Measurements from ENCODE around the gene RASGRP4.

RASGRP4 gene

DNA sequence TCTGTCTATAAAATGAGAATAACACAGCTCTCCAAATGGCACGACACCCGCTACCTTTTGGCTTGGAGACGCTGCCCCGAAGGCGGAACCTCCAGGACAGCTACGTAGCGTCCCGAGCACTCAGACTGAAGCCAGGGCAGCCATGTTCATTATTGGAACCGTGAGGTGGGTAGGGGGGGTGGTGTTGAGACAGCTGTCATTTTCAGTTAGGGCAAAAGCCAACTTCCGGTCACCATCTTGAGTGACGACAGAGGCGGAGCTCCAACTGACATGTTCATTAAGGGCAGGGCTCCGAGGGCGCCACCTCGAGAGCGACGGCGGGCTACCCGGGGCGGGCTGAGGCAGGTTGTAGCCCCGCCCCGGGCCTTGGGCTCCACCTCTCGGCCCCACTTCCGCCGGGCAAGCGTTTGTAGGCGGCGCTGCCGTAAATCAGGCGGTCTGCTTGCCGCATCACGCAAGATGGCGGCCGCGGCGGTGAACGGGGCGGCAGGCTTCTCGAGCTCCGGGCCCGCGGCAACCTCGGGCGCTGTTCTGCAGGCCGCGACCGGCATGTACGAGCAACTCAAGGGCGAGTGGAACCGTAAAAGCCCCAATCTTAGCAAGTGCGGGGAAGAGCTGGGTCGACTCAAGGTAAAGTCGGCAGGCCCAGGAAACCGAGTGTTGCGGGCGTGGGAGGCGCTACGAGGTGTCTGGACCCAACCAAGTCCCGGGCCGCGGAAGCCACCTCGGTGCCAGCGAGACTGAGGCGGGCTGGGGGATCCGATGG lies 51.5 kb downstream of the RASGRP4 start, which contains the start of gene PSMD8 (continued):
- no peak for TF ChIP-seq ZNF707 (tag by site-specific recombination; IDR thresholded peaks at IDR 0.05)
- peak; percentile 100 for TF ChIP-seq SP3 (tag by site-specific recombination; IDR thresholded peaks at IDR 0.05)
- 0 out of 2 replicates have a peak, but pooled peaks have one; percentile 50 for TF ChIP-seq ZNF416 (tag by site-specific recombination; IDR thresholded peaks at IDR 0.05)
- TF ChIP-seq ZNF394 (tag by site-specific recombination; IDR thresholded peaks at IDR 0.05; ENCODE audit: borderline replicate concordance), result peak; percentile 84; the same call in 1 of the 2 replicates
- peak; percentile 48; the same call in 1 of the 2 replicates for TF ChIP-seq ZNF10 (tag by site-specific recombination; IDR thresholded peaks at IDR 0.05)
- TF ChIP-seq ZNF621 (tag by site-specific recombination; IDR thresholded peaks at IDR 0.05), result no peak
- TF ChIP-seq ZNF510 (tag by site-specific recombination; IDR thresholded peaks at IDR 0.05; ENCODE audit: insufficient replicate concordance), result no peak
- TF ChIP-seq ZNF311 (tag by site-specific recombination; IDR thresholded peaks at IDR 0.05; ENCODE audit: borderline replicate concordance), result no peak
- TF ChIP-seq MZF1 (tag by site-specific recombination; IDR thresholded peaks at IDR 0.05; ENCODE audit: borderline replicate concordance), result 0 out of 2 replicates have a peak, but pooled peaks have one; percentile 23
- no peak for TF ChIP-seq ZNF274 (IDR thresholded peaks at IDR 0.05; ENCODE audit: low read length)
- no peak for TF ChIP-seq ZNF274 (tag by site-specific recombination; IDR thresholded peaks at IDR 0.05; ENCODE audit: borderline replicate concordance)
- peak; percentile 84 for TF ChIP-seq HOXA7 (CRISPR knock-in tag; IDR thresholded peaks at IDR 0.05; ENCODE audit: borderline replicate concordance)
- peak; percentile 45; the same call in 1 of the 2 replicates for TF ChIP-seq OSR2 (tag by site-specific recombination; IDR thresholded peaks at IDR 0.05)
- peak; percentile 19 for TF ChIP-seq ZNF623 (tag by site-specific recombination; IDR thresholded peaks at IDR 0.05)
- TF ChIP-seq IKZF3 (tag by site-specific recombination; IDR thresholded peaks at IDR 0.05), result no peak
- TF ChIP-seq ZNF610 (tag by site-specific recombination; IDR thresholded peaks at IDR 0.05; ENCODE audit: borderline replicate concordance), result peak; percentile 73
- TF ChIP-seq, protein P1, sequence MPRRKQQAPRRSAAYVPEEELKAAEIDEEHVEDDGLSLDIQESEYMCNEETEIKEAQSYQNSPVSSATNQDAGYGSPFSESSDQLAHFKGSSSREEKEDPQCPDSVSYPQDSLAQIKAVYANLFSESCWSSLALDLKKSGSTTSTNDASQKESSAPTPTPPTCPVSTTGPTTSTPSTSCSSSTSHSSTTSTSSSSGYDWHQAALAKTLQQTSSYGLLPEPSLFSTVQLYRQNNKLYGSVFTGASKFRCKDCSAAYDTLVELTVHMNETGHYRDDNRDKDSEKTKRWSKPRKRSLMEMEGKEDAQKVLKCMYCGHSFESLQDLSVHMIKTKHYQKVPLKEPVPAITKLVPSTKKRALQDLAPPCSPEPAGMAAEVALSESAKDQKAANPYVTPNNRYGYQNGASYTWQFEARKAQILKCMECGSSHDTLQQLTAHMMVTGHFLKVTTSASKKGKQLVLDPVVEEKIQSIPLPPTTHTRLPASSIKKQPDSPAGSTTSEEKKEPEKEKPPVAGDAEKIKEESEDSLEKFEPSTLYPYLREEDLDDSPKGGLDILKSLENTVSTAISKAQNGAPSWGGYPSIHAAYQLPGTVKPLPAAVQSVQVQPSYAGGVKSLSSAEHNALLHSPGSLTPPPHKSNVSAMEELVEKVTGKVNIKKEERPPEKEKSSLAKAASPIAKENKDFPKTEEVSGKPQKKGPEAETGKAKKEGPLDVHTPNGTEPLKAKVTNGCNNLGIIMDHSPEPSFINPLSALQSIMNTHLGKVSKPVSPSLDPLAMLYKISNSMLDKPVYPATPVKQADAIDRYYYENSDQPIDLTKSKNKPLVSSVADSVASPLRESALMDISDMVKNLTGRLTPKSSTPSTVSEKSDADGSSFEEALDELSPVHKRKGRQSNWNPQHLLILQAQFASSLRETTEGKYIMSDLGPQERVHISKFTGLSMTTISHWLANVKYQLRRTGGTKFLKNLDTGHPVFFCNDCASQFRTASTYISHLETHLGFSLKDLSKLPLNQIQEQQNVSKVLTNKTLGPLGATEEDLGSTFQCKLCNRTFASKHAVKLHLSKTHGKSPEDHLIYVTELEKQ (tag by site-specific recombination; IDR thresholded peaks at IDR 0.05; ENCODE audit: borderline replicate concordance), result peak; percentile 39; the same call in 1 of the 2 replicates
- TF ChIP-seq ZEB2 (tag by site-specific recombination; IDR thresholded peaks at IDR 0.05), result peak; percentile 99
- TF ChIP-seq ZNF514 (tag by site-specific recombination; IDR thresholded peaks at IDR 0.05), result no peak
- TF ChIP-seq ZNF175 (tag by site-specific recombination; IDR thresholded peaks at IDR 0.05), result no peak
- TF ChIP-seq, protein P2, sequence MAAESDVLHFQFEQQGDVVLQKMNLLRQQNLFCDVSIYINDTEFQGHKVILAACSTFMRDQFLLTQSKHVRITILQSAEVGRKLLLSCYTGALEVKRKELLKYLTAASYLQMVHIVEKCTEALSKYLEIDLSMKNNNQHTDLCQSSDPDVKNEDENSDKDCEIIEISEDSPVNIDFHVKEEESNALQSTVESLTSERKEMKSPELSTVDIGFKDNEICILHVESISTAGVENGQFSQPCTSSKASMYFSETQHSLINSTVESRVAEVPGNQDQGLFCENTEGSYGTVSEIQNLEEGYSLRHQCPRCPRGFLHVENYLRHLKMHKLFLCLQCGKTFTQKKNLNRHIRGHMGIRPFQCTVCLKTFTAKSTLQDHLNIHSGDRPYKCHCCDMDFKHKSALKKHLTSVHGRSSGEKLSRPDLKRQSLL (tag by site-specific recombination; IDR thresholded peaks at IDR 0.05), result peak; percentile 72; the same call in 1 of the 2 replicates
- TF ChIP-seq ZNF155 (tag by site-specific recombination; IDR thresholded peaks at IDR 0.05), result no peak
- no peak for TF ChIP-seq ZNF658 (tag by site-specific recombination; IDR thresholded peaks at IDR 0.05)
- TF ChIP-seq, protein P3, sequence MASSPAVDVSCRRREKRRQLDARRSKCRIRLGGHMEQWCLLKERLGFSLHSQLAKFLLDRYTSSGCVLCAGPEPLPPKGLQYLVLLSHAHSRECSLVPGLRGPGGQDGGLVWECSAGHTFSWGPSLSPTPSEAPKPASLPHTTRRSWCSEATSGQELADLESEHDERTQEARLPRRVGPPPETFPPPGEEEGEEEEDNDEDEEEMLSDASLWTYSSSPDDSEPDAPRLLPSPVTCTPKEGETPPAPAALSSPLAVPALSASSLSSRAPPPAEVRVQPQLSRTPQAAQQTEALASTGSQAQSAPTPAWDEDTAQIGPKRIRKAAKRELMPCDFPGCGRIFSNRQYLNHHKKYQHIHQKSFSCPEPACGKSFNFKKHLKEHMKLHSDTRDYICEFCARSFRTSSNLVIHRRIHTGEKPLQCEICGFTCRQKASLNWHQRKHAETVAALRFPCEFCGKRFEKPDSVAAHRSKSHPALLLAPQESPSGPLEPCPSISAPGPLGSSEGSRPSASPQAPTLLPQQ (tag by site-specific recombination; IDR thresholded peaks at IDR 0.05), result peak; percentile 96
- TF ChIP-seq ZNF211 (tag by site-specific recombination; IDR thresholded peaks at IDR 0.05; ENCODE audit: low read depth), result no peak; the same call in 1 of the 2 replicates
- no peak for TF ChIP-seq ZNF549 (tag by site-specific recombination; IDR thresholded peaks at IDR 0.05)
- TF ChIP-seq ZXDB (tag by site-specific recombination; IDR thresholded peaks at IDR 0.05), result peak; percentile 97
- TF ChIP-seq, protein P4, sequence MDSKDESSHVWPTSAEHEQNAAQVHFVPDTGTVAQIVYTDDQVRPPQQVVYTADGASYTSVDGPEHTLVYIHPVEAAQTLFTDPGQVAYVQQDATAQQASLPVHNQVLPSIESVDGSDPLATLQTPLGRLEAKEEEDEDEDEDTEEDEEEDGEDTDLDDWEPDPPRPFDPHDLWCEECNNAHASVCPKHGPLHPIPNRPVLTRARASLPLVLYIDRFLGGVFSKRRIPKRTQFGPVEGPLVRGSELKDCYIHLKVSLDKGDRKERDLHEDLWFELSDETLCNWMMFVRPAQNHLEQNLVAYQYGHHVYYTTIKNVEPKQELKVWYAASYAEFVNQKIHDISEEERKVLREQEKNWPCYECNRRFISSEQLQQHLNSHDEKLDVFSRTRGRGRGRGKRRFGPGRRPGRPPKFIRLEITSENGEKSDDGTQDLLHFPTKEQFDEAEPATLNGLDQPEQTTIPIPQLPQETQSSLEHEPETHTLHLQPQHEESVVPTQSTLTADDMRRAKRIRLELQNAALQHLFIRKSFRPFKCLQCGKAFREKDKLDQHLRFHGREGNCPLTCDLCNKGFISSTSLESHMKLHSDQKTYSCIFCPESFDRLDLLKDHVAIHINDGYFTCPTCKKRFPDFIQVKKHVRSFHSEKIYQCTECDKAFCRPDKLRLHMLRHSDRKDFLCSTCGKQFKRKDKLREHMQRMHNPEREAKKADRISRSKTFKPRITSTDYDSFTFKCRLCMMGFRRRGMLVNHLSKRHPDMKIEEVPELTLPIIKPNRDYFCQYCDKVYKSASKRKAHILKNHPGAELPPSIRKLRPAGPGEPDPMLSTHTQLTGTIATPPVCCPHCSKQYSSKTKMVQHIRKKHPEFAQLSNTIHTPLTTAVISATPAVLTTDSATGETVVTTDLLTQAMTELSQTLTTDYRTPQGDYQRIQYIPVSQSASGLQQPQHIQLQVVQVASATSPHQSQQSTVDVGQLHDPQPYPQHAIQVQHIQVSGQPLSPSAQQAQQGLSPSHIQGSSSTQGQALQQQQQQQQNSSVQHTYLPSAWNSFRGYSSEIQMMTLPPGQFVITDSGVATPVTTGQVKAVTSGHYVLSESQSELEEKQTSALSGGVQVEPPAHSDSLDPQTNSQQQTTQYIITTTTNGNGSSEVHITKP (tag by site-specific recombination; IDR thresholded peaks at IDR 0.05), result no peak; the same call in none of the 2 replicates
- peak; percentile 100 for TF ChIP-seq ZBTB8A (tag by site-specific recombination; IDR thresholded peaks at IDR 0.05)
- TF ChIP-seq ZSCAN30 (tag by site-specific recombination; IDR thresholded peaks at IDR 0.05), result peak; percentile 91
- peak; percentile 100 for TF ChIP-seq ZFP37 (tag by site-specific recombination; IDR thresholded peaks at IDR 0.05)
